ENCODE measurements around the gene SORCS3. TPM values are rescaled to one million over a fixed set of nuclear protein-coding genes. Genes with fewer than 3 reads are reported as not detected.

Gene SORCS3
- total and polyA plus RNA-seq, 2 experiments from 2014 or later: not detected

DNA sequence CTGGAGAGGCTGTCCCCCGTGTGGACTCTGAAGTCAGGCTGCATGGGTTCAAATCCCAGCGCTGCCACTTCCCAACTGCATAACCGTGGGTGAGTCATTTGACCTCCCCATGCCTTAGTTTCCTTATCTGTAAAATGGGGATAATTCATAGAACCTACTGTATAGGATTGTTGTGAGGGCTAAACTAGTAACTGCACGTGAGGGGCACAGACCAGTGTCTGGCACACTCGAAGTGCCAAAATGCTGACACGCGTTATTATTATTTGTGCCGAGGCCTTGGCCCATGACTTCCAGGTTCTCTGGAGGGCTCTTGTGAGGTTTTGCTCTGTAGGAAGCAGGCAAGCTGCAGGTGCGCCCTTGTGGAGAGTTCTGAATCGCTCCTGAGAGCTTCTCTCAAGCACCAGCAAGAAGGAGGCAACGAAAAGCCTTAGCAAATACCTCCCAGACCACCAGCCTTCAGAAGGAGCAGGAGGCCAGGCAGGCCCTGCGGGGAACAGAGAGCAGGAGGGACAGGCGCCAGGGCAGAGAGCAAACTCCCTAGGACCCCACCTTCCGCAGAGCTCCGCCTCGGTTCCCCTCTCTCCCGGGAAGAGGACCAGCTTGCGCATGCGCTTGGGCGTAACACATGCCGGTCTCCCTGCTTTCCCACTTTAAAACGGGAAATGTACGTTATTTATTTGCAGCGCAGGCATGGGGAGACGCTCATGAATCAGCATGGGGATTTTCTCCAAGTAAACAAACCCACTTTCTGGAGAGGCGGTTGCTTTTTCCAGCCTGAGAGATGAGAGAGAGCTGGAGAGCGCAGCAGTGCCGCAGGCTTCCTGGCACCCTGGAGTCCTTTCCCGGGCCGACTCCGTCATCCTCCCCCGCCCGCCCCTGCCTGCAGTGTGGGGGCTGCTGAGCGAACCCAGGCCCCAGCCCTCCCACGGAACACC is 39.6 kb downstream of the SORCS3 start:
- H3K9ac ChIP-seq: no peak overlapping the region
- H3K36me3 ChIP-seq (ENCODE audit: low read depth): no peaks in the 10 kb centered on the region
- peak overlapping the region; percentile 60; the same call in 1 of the 2 replicates for H2AFZ ChIP-seq
- H3K27ac ChIP-seq: no peak overlapping the region
- no peaks in the 10 kb centered on the region for H3K79me2 ChIP-seq (ENCODE audit: insufficient read depth)
- TF ChIP-seq EZH2 (IDR thresholded peaks at IDR 0.05; ENCODE audit: insufficient read depth, poor library complexity, severe bottlenecking) (no peak), EZH2phosphoT487 (IDR thresholded peaks at IDR 0.05; ENCODE audit: insufficient read depth, low read depth) (no peak)
- no peaks in the 10 kb centered on the region for H3K9me2 ChIP-seq (ENCODE audit: insufficient read depth)
- H3K9me3 ChIP-seq (ENCODE audit: low read depth): no peaks in the 10 kb centered on the region
- H3K4me1 ChIP-seq (ENCODE audit: insufficient read depth): no peaks in the 10 kb centered on the region
- no peaks in the 10 kb centered on the region for H4K20me1 ChIP-seq (ENCODE audit: insufficient read depth)
- in situ Hi-C loops (cut with MboI): no loop called here
- H3K27me3 ChIP-seq (replicated peaks; ENCODE audit: insufficient read depth): 0 out of 2 replicates have a peak, but pooled peaks cover 3% of the 10 kb centered on the region
- H3K4me2 ChIP-seq (ENCODE audit: unreplicated experiment): peak overlapping the region; percentile 47
- peak; percentile 19 for DNase-seq
- no peaks in the 10 kb centered on the region for H3F3A ChIP-seq (ENCODE audit: insufficient read depth)
- peak overlapping the region; percentile 49; the same call in 1 of the 2 replicates for H3K4me3 ChIP-seq
- 11% methylated on average over 34 of the region's 35 CpGs for WGBS, 2 experiments (ENCODE audit: low coverage in 1 of 2, low lambda C conversion rate in 2 of 2, missing lambda C conversion rate in 2 of 2)

DNA sequence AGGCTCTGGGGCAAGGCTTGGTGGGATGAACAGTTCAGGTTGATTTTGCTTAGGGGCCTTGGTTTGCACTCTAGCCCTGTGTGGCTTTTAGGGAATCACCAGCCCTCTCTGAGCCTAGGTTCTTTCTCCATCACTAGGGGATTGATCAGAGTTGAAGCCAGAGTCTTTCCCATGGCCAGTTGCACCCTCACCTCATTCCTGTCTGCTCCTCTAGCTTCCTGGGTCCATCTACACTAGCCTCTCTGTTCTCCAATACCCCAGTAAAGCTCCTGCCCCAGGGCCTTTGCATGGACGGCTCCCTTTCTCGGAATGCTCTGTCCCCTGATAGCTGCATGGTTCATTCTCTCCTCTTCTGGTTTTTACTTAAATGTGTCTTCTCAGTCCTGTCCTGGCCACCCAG is 40.4 kb downstream of the SORCS3 start:
- H3K27ac ChIP-seq: no peak overlapping the region
- DNase-seq: no peak
- H2AFZ ChIP-seq: no peak overlapping the region
- H3K4me3 ChIP-seq: no peak overlapping the region
- in situ Hi-C loops (cut with MboI): no loop called here
- H3K4me2 ChIP-seq (ENCODE audit: unreplicated experiment): no peak overlapping the region
- TF ChIP-seq EZH2 (IDR thresholded peaks at IDR 0.05; ENCODE audit: insufficient read depth, poor library complexity, severe bottlenecking): no peak
- TF ChIP-seq EZH2phosphoT487 (IDR thresholded peaks at IDR 0.05; ENCODE audit: insufficient read depth, low read depth): no peak
- no peaks in the 10 kb centered on the region for H3K36me3 ChIP-seq (ENCODE audit: low read depth)
- H3K79me2 ChIP-seq (ENCODE audit: insufficient read depth): no peaks in the 10 kb centered on the region
- H4K20me1 ChIP-seq (ENCODE audit: insufficient read depth): no peaks in the 10 kb centered on the region
- no peak overlapping the region for H3K9ac ChIP-seq
- no peaks in the 10 kb centered on the region for H3K9me2 ChIP-seq (ENCODE audit: insufficient read depth)
- H3K4me1 ChIP-seq (ENCODE audit: insufficient read depth): no peaks in the 10 kb centered on the region
- 86 to 88% methylated on average over 2 of the region's 2 CpGs for WGBS, 2 experiments (ENCODE audit: low coverage in 1 of 2, low lambda C conversion rate in 2 of 2, missing lambda C conversion rate in 2 of 2)
- H3F3A ChIP-seq (ENCODE audit: insufficient read depth): no peaks in the 10 kb centered on the region
- no peaks in the 10 kb centered on the region for H3K9me3 ChIP-seq (ENCODE audit: low read depth)
- H3K27me3 ChIP-seq (replicated peaks; ENCODE audit: insufficient read depth): 0 out of 2 replicates have a peak, but pooled peaks cover 3% of the 10 kb centered on the region

DNA sequence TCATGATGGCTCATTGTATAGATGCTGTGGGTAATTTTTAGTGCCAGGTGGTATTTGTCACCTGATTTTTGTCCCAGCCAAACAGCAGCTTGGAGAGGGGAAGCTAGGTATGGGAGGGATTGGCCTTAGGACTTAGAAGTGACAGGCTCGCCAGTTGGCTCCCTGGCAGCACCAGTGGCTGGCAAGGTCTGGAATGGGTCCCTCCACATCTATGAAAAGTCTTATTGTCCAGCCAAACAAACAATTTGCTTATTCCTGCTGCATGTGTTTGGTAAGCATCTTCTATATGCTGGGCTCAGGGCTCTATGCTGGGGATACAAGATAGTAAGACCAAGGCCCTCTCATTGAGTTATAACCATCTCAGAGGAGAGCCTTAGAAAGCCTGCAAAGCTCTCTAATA is 42.5 kb downstream of the SORCS3 start:
- no peak for DNase-seq
- no peaks in the 10 kb centered on the region for H3K4me1 ChIP-seq (ENCODE audit: insufficient read depth)
- H3K9ac ChIP-seq: no peak overlapping the region
- 35 to 54% methylated on average over 1 of the region's 1 CpG for WGBS, 2 experiments (ENCODE audit: low coverage in 1 of 2, low lambda C conversion rate in 2 of 2, missing lambda C conversion rate in 2 of 2)
- TF ChIP-seq EZH2phosphoT487 (IDR thresholded peaks at IDR 0.05; ENCODE audit: insufficient read depth, low read depth) (no peak), EZH2 (IDR thresholded peaks at IDR 0.05; ENCODE audit: insufficient read depth, poor library complexity, severe bottlenecking) (no peak)
- no peaks in the 10 kb centered on the region for H3K9me3 ChIP-seq (ENCODE audit: low read depth)
- H3K27ac ChIP-seq: no peak overlapping the region
- no peak overlapping the region for H3K4me2 ChIP-seq (ENCODE audit: unreplicated experiment)
- H3K27me3 ChIP-seq (replicated peaks; ENCODE audit: insufficient read depth): 0 out of 2 replicates have a peak, but pooled peaks cover 3% of the 10 kb centered on the region
- H3K9me2 ChIP-seq (ENCODE audit: insufficient read depth): no peaks in the 10 kb centered on the region
- no peaks in the 10 kb centered on the region for H3K36me3 ChIP-seq (ENCODE audit: low read depth)
- H4K20me1 ChIP-seq (ENCODE audit: insufficient read depth): no peaks in the 10 kb centered on the region
- H3K4me3 ChIP-seq: no peak overlapping the region
- no peaks in the 10 kb centered on the region for H3K79me2 ChIP-seq (ENCODE audit: insufficient read depth)
- no peak overlapping the region for H2AFZ ChIP-seq
- no peaks in the 10 kb centered on the region for H3F3A ChIP-seq (ENCODE audit: insufficient read depth)
- in situ Hi-C loops (cut with MboI): no loop called here

DNA sequence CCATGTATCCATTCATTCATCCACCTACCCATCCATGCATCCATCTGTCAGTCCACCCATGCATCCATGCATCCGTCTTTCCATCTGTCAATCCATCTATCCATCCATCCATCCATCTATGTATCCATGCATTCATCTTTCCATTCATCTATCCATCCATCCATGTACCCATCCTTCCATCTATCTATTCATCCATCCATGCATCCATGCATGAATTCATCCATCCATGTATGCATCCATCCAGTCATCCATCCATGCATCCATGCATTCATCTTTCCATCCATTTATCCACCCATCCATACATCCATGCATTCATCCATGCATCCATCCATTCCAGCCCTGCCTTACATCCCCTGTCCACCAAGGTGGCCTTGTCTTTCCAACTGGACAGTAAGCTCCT is 45.7 kb downstream of the SORCS3 start:
- Histone ChIP-seq H3K9me3 (ENCODE audit: low read depth) (no peaks in the 10 kb centered on the region), H4K20me1 (ENCODE audit: insufficient read depth) (no peaks in the 10 kb centered on the region), H3K79me2 (ENCODE audit: insufficient read depth) (no peaks in the 10 kb centered on the region), H3K9me2 (ENCODE audit: insufficient read depth) (no peaks in the 10 kb centered on the region), H3K27me3 (replicated peaks; ENCODE audit: insufficient read depth) (no peaks in the 10 kb centered on the region), H3K27ac (no peak overlapping the region), H3K36me3 (ENCODE audit: low read depth) (no peaks in the 10 kb centered on the region), H2AFZ (no peak overlapping the region), H3F3A (ENCODE audit: insufficient read depth) (no peaks in the 10 kb centered on the region), H3K9ac (no peak overlapping the region), H3K4me2 (ENCODE audit: unreplicated experiment) (no peak overlapping the region), H3K4me1 (ENCODE audit: insufficient read depth) (no peaks in the 10 kb centered on the region), H3K4me3 (no peak overlapping the region)
- no peak for DNase-seq
- WGBS, 2 experiments (ENCODE audit: low coverage in 1 of 2, low lambda C conversion rate in 2 of 2, missing lambda C conversion rate in 2 of 2): 17 to 18% methylated on average over 1 of the region's 1 CpG
- TF ChIP-seq EZH2 (IDR thresholded peaks at IDR 0.05; ENCODE audit: insufficient read depth, poor library complexity, severe bottlenecking) (no peak), EZH2phosphoT487 (IDR thresholded peaks at IDR 0.05; ENCODE audit: insufficient read depth, low read depth) (no peak)
- in situ Hi-C loops (cut with MboI): no loop called here
